ENCODE results near the gene SIX1.

- TF ChIP-seq CTCF (conservative IDR thresholded peaks at IDR 0.05; ENCODE audit: low read depth, low read length) (no peak), SMC3 (IDR thresholded peaks at IDR 0.05; ENCODE audit: low read depth, low read length) (no peak)
Measured at GRCh38 chr14:60665177-60665550, 15.9 kb upstream of the SIX1 start.
